Measurements from ENCODE around the gene ZFYVE27.
A peak's percentile ranks its signal among the peaks of the same experiment; 100 is the strongest.
"Not testable (repeated sequence)": the region's sequence is repeated elsewhere in the genome, so short reads cannot be mapped to it uniquely, and the experiment has no call there.

Gene ZFYVE27

GRCh38 chr10:97736902-97737769 lies at the start of gene ZFYVE27:
Gene ZFYVE27, plus strand, starts transcription at chr10:97737128. Its CDS starts 1,350 bp downstream, at chr10:97738478.
- Mint-ChIP-seq H3K27ac (peak within 1 kb of the TSS; percentile 96), H3K36me3 (peaks cover 5% of the 10 kb centered on the region), H3K4me1 (peaks cover 52% of the 10 kb centered on the region), H3K9me3 (no peaks in the 10 kb centered on the region), H3K4me3 (peak within 1 kb of the TSS; percentile 91), H3K27me3 (no peaks in the 10 kb centered on the region)

- no peaks in the 10 kb centered on the region for H3K27me3 Mint-ChIP-seq
- peak overlapping the region; percentile 67 for H3K4me3 Mint-ChIP-seq
- peak overlapping the region; percentile 10 for H3K27ac Mint-ChIP-seq
These were observed 48.8 kb upstream of the ZFYVE27 start for GRCh38 chr10:97687785-97688781.

GRCh38 chr10:97689559-97690020 lies 47.3 kb upstream of the ZFYVE27 start:
- Mint-ChIP-seq H3K27ac (no peak overlapping the region), H3K36me3 (no peaks in the 10 kb centered on the region), H3K4me1 (peaks cover 17% of the 10 kb centered on the region), H3K4me3 (no peak overlapping the region), H3K9me3 (no peaks in the 10 kb centered on the region), H3K27me3 (no peaks in the 10 kb centered on the region)

More at GRCh38 chr10:97687785-97688781, 48.8 kb upstream of the ZFYVE27 start:
- Mint-ChIP-seq H3K36me3 (no peaks in the 10 kb centered on the region), H3K4me1 (peaks cover 17% of the 10 kb centered on the region), H3K9me3 (no peaks in the 10 kb centered on the region)

- Mint-ChIP-seq H3K27me3 (no peaks in the 10 kb centered on the region), H3K4me1 (peaks cover 13% of the 10 kb centered on the region), H3K36me3 (no peaks in the 10 kb centered on the region), H3K4me3 (no peak overlapping the region), H3K27ac (no peak overlapping the region), H3K9me3 (no peaks in the 10 kb centered on the region)
These were observed 46.8 kb upstream of the ZFYVE27 start for GRCh38 chr10:97690133-97690532.

GRCh38 chr10:97698072-97698655 lies 38.8 kb upstream of the ZFYVE27 start:
- H3K36me3 Mint-ChIP-seq, H3K4me3 Mint-ChIP-seq, H3K27me3 Mint-ChIP-seq, H3K9me3 Mint-ChIP-seq, H3K27ac Mint-ChIP-seq, H3K4me1 Mint-ChIP-seq: not testable (repeated sequence)

GRCh38 chr10:97701438-97702069 lies 35.4 kb upstream of the ZFYVE27 start:
- H3K27ac Mint-ChIP-seq: no peak overlapping the region
- no peaks in the 10 kb centered on the region for H3K9me3 Mint-ChIP-seq
- H3K36me3 Mint-ChIP-seq: no peaks in the 10 kb centered on the region
- H3K4me3 Mint-ChIP-seq: no peak overlapping the region
- no peaks in the 10 kb centered on the region for H3K4me1 Mint-ChIP-seq
- H3K27me3 Mint-ChIP-seq: peaks cover 2% of the 10 kb centered on the region

- no peak overlapping the region for H3K4me3 Mint-ChIP-seq
- no peak overlapping the region for H3K27ac Mint-ChIP-seq
- H3K36me3 Mint-ChIP-seq: no peaks in the 10 kb centered on the region
- no peaks in the 10 kb centered on the region for H3K9me3 Mint-ChIP-seq
- peaks cover 4% of the 10 kb centered on the region for H3K27me3 Mint-ChIP-seq
- no peaks in the 10 kb centered on the region for H3K4me1 Mint-ChIP-seq
These were observed 33.4 kb upstream of the ZFYVE27 start for GRCh38 chr10:97703398-97704067.

GRCh38 chr10:97704341-97704740 lies 32.6 kb upstream of the ZFYVE27 start:
- Mint-ChIP-seq H3K36me3 (no peaks in the 10 kb centered on the region), H3K4me1 (no peaks in the 10 kb centered on the region), H3K27ac (no peak overlapping the region), H3K27me3 (peaks cover 6% of the 10 kb centered on the region), H3K4me3 (no peak overlapping the region), H3K9me3 (no peaks in the 10 kb centered on the region)

GRCh38 chr10:97705006-97705670 lies 31.8 kb upstream of the ZFYVE27 start:
- no peak overlapping the region for H3K27ac Mint-ChIP-seq
- no peak overlapping the region for H3K4me3 Mint-ChIP-seq
- H3K4me1 Mint-ChIP-seq: no peaks in the 10 kb centered on the region
- H3K27me3 Mint-ChIP-seq: peaks cover 11% of the 10 kb centered on the region
- H3K36me3 Mint-ChIP-seq: no peaks in the 10 kb centered on the region
- no peaks in the 10 kb centered on the region for H3K9me3 Mint-ChIP-seq

GRCh38 chr10:97707134-97707861 lies 29.6 kb upstream of the ZFYVE27 start:
- H3K4me3 Mint-ChIP-seq: no peak overlapping the region
- H3K27me3 Mint-ChIP-seq: peaks cover 13% of the 10 kb centered on the region
- no peak overlapping the region for H3K27ac Mint-ChIP-seq
- no peaks in the 10 kb centered on the region for H3K4me1 Mint-ChIP-seq
- no peaks in the 10 kb centered on the region for H3K9me3 Mint-ChIP-seq
- no peaks in the 10 kb centered on the region for H3K36me3 Mint-ChIP-seq

- H3K27me3 Mint-ChIP-seq: peaks cover 17% of the 10 kb centered on the region
- H3K27ac Mint-ChIP-seq: no peak overlapping the region
- no peaks in the 10 kb centered on the region for H3K9me3 Mint-ChIP-seq
- H3K36me3 Mint-ChIP-seq: no peaks in the 10 kb centered on the region
- peaks cover 5% of the 10 kb centered on the region for H3K4me1 Mint-ChIP-seq
- H3K4me3 Mint-ChIP-seq: no peak overlapping the region
These were observed 28.8 kb upstream of the ZFYVE27 start for GRCh38 chr10:97708167-97708566.

- Mint-ChIP-seq H3K4me1 (peaks cover 8% of the 10 kb centered on the region), H3K27ac (peak overlapping the region; percentile 30), H3K4me3 (no peak overlapping the region), H3K9me3 (no peaks in the 10 kb centered on the region), H3K36me3 (no peaks in the 10 kb centered on the region), H3K27me3 (peaks cover 17% of the 10 kb centered on the region)
These were observed 27.7 kb upstream of the ZFYVE27 start for GRCh38 chr10:97708976-97709946.
